A549 treated with DMSO at 1 μM for 4 hours (cell line): ENCODE measurements around the gene FATE1. TPM values are rescaled to one million over a fixed set of nuclear protein-coding genes. Genes with fewer than 3 reads are reported as not detected.

Experiments
- total RNA-seq: library from RNA; stranded (reverse); fragments of 200-300 nt; extraction: Qiagen RNA extraction; gene quantifications from 5 replicates; pipeline ENCODE4 v1.2.3, GENCODE V29; 2022; ENCODE audit warnings: low read depth

FATE1 gene
- not detected in 5 replicates for total RNA-seq

GRCh38 chrX:151715752-151716151, at the start of gene FATE1:
Gene FATE1, plus strand, starts transcription at chrX:151716035. Its CDS starts 85 bp downstream, at chrX:151716120.

GRCh38 chrX:151694661-151695582, 20.9 kb upstream of the FATE1 start, which contains the start of gene PRRG3:
Gene PRRG3, plus strand, starts transcription at chrX:151695458. Its CDS starts 3,357 bp downstream, at chrX:151698815.

GRCh38 chrX:151734446-151734845, 18.6 kb downstream of the FATE1 start, which contains the start of gene CNGA2:
Gene CNGA2, plus strand, starts transcription at chrX:151734746. Its CDS starts 3,738 bp downstream, at chrX:151738484.

Other genes starting within 250 kb of the FATE1 start
- gene PASD1, start 152.4 kb upstream of the FATE1 start, total RNA-seq = not detected in 5 replicates
- gene PRRG3, start 20.6 kb upstream of the FATE1 start, total RNA-seq = not detected in 5 replicates
- not detected in 5 replicates for gene CNGA2, start 18.7 kb downstream of the FATE1 start, total RNA-seq
- not detected in 5 replicates for gene MAGEA4, start 196.9 kb downstream of the FATE1 start, total RNA-seq